Astrocyte (in vitro differentiated cells and primary cell): Measurements from ENCODE around the gene RPS2.

Experiments used
- CTCF ChIP-seq: IDR thresholded peaks from 2 replicates; pipeline ENCODE4 v1.5.1; 2011; ENCODE audit warnings: low read depth, mild to moderate bottlenecking, inconsistent platforms, low read length, moderate library complexity; ENCODE audit not compliant: insufficient read depth
- EZH2 ChIP-seq: IDR thresholded peaks from 2 replicates; pipeline ENCODE4 v1.6.1; 2012; ENCODE audit warnings: mild to moderate bottlenecking, low read length, inconsistent platforms; ENCODE audit not compliant: insufficient read depth

DNA sequence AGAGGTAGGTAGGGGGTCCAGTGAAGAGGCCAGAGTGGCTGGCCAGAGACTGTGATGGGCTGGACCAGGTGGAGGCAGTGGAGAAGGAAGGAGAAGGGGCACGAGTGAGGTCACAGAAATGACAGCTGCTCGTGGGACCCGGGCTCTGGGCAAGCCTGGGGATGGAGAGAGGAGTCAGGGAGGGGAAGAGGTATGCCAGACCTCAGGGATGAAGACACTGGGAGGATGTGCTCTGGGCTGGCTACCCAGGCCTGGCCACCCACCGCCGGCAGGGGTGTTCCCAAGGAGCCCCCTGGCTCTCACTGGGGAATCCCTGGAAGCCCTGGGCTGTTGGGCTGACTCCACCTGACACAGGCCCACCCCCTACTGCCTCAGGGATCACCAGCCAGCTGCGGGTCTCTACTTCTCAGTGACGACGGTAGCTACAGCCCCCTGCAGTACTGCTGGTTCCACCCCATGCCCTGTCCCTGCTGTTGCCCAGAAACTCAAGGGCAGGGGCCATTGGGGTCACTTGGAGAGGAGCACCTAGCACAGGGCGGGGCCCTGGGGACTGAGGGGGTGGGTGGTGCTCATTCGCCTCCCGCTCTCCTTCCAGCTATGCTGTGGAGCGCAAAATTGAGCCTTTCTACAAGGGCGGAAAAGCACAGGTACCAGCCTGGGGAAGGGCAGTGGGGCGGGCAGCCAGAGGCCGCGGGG, 9.0 kb upstream of the RPS2 start:
- TF ChIP-seq CTCF (no peak), EZH2 (no peak)
